GM23338 (cell line): ENCODE measurements around the gene LRMDA.

ENCODE experiments used
- CTCF ChIP-seq, 2 experiments: fragments of 200-600 bp in 1 of 2; sonication (generic) in 1 of 2; conservative IDR thresholded peaks; 2 replicates each; pipeline versions ENCODE4 v1.5.1 to v1.6.1; 2016 to 2017; ENCODE audit warnings: antibody characterized with exemption in 2 of 2, low read depth in 2 of 2, mild to moderate bottlenecking in 2 of 2, moderate library complexity in 1 of 2
- EZH2 ChIP-seq: fragments of 200-600 bp; sonication (generic); IDR thresholded peaks from one replicate; pipeline ENCODE4 v1.8.0; 2017; ENCODE audit warnings: antibody characterized with exemption, mild to moderate bottlenecking, low read depth; ENCODE audit not compliant: unreplicated experiment
- EZH2phosphoT487 ChIP-seq: fragments of 200-600 bp; sonication (generic); IDR thresholded peaks from one replicate; pipeline ENCODE4 v1.8.1; 2018; ENCODE audit warnings: antibody characterized with exemption; ENCODE audit not compliant: unreplicated experiment
- ZNF331 ChIP-seq: fragments of 250-450 bp; sonication (Bioruptor Pico); IDR thresholded peaks from 2 replicates; pipeline ENCODE4 v1.5.0; 2020; ENCODE audit warnings: low read depth, mild to moderate bottlenecking, moderate library complexity

DNA sequence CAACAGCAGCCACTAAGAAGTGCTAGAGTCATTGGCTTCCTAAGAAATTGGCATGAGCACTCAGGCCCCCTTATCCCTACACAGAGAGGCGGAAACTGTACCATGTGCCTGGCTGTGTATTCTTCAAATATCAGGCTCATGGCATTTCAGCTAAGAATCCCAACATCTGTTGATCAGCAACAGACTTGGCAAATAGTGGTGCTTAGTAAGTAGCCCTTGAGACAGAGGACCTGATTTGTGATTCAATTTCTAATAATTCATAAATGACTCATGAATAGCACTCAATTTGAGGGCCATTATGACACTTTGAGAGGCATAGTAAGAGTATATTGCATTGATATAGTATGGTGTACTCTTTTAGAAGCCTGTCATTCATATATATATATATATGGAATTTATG is 309.1 kb downstream of the LRMDA start:
- TF ChIP-seq CTCF (conservative IDR thresholded peaks at IDR 0.05; ENCODE audit: low read depth in 2 of 2) (no peak), ZNF331 (CRISPR knock-in tag) (no peak), EZH2phosphoT487 (no peak), EZH2 (no peak)
